Stomach (tissue), 4 donors: ENCODE measurements around the gene WSCD1.

Experiments
- CTCF ChIP-seq, 7 experiments: fragments of 450-650 bp in 4 of 7; fragments of 200-600 bp in 3 of 7; sonication (generic) in 3 of 7; IDR thresholded peaks; one replicate each; pipeline ENCODE4 v1.5.1; 2016 to 2019; ENCODE audit warnings: antibody characterized with exemption in 7 of 7, control low read depth in 2 of 7, mild to moderate bottlenecking in 1 of 7
- EP300 ChIP-seq: sonication (generic); formaldehyde crosslinking; IDR thresholded peaks from one replicate; pipeline ENCODE4 v1.6.1; 2017; ENCODE audit warnings: antibody characterized with exemption
- POLR2A ChIP-seq, 4 donors: fragments of 450-650 bp; IDR thresholded peaks; one replicate each; pipeline ENCODE4 v1.6.1; 2016; ENCODE audit warnings: antibody characterized with exemption in 4 of 4, control low read depth in 2 of 4, mild to moderate bottlenecking in 1 of 4, moderate library complexity in 1 of 4

- TF ChIP-seq CTCF (IDR thresholded peaks at IDR 0.05) (no peak), EP300 (no peak), POLR2A (IDR thresholded peaks at IDR 0.05) (no peak)
Measured at GRCh38 chr17:6138761-6139446, 68.7 kb downstream of the WSCD1 start.
